ENCODE data around the gene AHCTF1.

Gene AHCTF1

DNA sequence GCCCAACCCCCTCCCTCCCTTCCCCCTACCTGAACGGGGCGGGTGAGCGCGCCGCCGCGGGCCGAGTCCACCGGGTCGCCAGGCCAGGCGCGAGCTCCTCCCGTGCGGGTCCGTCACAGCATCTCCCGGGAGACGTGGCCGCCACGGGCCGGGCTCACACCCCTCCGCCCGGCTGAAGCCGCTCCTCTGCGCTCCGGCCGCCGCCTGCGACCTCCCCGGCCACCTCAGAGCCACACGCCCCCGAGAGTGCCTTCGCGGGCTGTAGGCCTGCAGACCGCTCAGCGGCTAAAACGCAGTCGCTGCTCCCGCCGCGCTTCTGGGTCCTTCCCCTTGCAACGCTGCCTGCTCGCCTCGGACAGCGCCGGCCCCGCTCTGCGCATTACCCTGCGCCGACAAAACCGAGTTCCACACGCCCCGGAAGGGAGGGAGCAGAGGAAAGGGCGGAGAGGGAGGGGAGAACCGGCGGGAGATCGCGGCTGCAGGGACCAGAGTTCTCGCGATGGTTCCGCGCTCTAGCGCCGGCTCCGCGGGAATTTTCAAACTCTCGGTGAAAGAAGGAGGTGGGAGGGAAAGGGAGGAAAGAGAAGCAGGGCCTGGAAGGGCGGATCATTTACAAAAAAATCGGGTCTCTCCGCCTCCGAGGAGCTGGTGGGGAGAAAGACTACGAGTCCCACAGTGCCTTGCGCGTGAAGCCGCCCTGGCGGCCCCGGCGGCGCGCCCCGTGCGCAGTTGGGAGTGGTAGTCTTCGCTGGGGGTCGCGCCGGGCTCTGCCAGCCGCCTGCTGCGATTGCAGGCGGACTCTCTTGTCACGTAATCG, at the start of gene AHCTF1:
Gene AHCTF1 (minus strand): TSS at position 400 of the 817 bp plus-strand sequence. CDS start 13,578 bp downstream, outside the sequence.
- DNase-seq (ENCODE audit: low read depth): peak; percentile 88

- no peak for DNase-seq (ENCODE audit: low read depth)
Observed at GRCh38 chr1:246978785-246979184, 47.0 kb upstream of the AHCTF1 start.

DNA sequence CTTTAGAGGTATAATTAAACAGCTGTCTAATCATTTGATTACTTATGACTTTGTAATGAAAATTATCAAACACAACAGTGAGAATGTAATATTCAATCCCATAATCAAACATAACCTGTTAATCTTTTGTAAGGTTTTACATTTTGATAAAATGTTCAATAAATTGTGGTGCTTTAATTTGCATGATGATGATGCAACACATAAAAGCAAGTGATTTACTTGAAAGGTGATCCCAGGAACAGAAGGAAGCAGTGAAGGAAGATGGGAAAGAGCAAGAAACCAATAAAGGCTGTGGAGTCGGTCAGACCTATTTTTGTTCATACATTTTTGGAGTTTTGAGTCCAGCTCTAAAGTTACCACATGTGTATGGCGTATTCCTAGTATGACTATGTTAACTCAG, 46.5 kb upstream of the AHCTF1 start:
- DNase-seq (ENCODE audit: low read depth): no peak

- DNase-seq (ENCODE audit: low read depth): no peak
Observed at GRCh38 chr1:246971969-246972368, 40.2 kb upstream of the AHCTF1 start.

DNA sequence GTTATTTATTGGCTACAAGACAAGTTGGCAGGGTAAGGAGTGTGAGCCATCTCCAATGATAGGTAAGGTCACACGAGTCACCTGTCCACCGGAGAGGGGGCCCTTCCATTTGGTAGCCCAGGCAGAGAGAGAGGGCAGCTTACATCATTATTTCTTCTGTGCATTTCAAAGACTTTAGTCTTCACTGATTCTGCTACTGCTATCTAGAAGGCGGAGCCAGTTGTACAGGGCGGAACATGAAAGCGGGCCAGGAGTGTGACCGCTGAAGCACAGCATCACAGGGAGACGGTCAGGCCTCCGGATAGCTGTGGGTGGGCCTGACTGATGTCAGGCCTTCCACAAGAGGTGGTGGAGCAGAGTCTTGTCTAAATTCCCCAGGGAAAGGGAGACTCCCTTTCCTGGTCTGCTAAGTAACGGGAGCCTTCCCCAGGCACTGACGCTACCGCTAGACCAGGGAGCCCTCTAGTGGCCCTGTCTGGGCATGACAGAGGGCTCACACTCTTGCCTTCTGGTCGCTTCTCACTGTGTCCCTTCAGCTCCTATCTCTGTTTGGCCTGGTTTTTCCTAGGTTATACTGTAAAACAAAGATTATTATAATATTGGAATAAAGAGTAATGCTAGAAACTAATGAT, 39.5 kb upstream of the AHCTF1 start:
- DNase-seq (ENCODE audit: low read depth): peak; percentile 3

- DNase-seq (ENCODE audit: low read depth): no peak
Observed at GRCh38 chr1:246969621-246970020, 37.9 kb upstream of the AHCTF1 start.

GRCh38 chr1:246966502-246966901, 34.8 kb upstream of the AHCTF1 start:
- no peak for DNase-seq (ENCODE audit: low read depth)

DNA sequence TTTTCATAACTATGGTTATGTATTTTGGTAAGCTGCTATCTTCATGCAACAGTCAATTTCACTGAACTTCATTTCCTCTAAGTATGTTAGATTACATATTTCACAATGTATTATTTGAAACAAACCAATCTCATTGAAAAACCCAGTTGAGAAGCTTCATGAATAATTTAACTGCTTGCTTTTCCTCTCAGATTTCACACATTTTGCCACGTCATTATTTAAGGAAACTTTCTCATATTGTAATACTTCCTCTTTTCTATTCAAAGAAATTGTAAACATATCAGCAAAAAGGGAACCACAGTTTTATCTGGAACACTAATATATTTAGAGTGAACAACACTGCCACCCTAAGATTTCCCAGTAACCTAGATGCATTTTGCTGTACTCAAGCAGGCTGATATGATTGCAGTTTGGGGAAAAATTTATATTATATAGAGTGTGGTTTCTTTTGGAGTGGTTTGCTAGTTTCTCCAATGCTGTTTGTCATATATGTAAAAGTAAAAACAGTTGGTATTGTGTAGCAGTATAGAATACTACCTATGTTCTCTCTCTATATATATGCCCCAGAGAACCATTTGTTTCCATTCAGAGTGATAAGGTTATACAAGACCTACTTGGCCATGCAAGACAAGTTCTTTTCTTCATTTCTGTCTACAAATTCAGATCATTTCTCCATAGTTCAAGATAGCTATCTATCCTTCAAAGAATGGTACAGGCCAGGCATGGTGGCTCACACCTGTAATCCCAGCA, 28.4 kb upstream of the AHCTF1 start:
- no peak for DNase-seq (ENCODE audit: low read depth)

DNA sequence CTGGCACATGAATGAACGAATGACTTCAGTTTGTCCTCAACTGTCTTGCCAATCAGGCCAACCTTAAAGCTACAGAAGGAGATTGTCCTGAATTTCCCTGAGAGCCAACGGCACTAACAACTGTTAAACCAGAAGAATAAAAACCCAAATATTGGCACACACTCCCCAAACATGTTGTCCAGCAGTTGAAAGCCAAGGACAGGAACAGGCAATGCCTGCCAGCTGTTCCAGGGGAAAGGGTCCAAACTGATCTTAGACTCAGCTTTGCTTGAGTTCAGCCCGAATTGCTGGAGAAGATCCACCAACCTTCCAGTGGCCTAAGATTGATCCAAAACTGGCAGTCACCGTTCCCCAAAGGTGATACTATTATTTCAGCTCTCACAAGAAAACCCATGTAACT, 22.4 kb upstream of the AHCTF1 start:
- DNase-seq (ENCODE audit: low read depth): no peak

- no peak for DNase-seq (ENCODE audit: low read depth)
Observed at GRCh38 chr1:246951413-246951812, 19.7 kb upstream of the AHCTF1 start.

DNA sequence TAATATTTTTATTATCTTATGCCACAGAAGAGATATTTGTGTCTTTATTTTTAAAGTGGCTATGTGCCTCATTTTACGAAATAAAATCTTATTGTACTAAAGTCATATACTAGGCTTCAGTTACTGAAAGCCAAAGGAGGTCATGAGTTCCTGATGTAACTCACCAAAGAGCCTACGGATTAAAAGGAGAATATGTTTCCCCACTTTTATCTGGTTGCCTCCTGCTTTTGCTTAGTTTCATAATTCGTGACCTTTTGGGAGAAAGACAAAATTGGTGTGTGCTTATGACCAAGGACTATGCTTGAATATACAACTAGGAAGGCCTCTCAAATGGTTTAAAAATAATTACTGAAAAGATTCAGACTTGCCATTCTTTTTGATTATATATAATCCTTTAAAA, 18.2 kb upstream of the AHCTF1 start:
- DNase-seq (ENCODE audit: low read depth): no peak

DNA sequence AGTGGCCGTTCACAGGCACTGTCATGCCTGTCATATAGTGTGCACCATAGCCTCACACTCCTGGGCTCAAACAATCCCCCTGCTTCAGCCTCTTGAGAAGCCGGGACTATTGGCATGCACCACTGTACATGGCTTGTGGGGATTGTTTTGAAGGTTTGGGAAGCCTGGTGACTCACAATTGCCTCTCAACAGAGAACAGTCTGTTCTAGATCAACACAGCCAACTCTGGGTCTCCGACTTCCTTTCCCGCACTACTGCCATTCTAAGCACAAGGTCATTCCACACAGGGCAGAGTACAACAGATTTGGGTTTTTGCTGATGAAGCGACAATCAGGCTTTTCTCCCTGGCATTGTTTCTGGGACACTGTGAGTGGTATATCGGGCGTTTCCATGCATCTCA, 15.5 kb upstream of the AHCTF1 start:
- DNase-seq (ENCODE audit: low read depth): no peak

DNA sequence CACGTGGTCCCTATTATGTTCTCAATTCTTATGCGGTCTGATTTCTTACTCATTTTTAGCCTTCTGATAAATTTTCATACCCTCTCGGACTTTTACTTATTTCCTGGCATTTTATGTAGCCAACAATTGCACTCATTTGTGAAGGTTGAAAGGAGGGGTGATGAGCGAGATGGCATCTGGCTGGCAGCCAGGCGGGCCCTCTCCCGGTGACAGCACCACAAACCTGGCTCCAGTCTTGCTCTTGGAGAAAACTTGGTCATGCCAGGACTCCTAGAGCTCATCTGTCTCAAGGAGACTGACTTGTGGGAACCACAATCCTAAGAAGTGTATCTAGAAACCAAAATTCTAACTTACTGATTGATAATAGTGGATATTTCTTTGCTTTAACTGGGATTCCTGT, 14.6 kb upstream of the AHCTF1 start:
- no peak for DNase-seq (ENCODE audit: low read depth)

GRCh38 chr1:246934765-246935164, 3.0 kb upstream of the AHCTF1 start:
- no peak for DNase-seq (ENCODE audit: low read depth)

DNA sequence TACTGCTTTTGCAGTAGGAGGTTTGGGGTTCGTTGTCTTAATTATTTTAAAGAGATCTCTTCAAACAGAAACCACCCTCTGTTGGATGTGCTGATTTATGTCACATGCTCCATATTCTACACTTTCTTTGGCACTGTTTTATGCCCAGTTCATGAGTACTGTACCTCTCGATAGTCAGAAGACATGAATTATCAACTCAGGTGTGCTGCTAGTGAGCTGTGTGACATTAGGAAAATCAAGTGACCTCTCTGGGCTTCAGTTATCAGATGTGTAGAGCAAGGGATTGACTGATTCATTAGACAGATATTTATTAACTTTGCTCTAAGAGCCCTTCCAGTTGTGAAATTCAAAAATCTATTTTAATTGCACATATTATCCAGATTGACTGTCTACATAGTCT, 2.1 kb upstream of the AHCTF1 start:
- no peak for DNase-seq (ENCODE audit: low read depth)

DNA sequence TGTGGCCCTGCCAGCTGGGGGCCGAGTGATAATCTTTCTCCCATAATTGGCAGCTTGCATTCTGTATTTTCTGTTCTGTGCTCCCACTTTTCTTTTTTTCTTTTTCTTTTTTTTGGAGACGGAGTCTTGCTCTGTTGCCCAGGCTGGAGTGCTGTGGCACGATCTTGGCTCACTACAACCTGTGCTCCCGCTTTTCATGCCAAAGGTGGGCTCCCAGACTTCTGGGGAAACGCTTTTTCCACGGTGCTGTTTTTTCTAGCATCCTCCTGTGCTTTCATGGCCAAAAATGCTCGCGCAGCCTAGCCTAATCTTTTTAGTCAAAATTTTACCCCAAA, 585 bp upstream of the AHCTF1 start:
- no peak for DNase-seq (ENCODE audit: low read depth)

- peak; percentile 40 for DNase-seq (ENCODE audit: low read depth)
Observed at GRCh38 chr1:246930830-246931548, 759 bp downstream of the AHCTF1 start.

DNA sequence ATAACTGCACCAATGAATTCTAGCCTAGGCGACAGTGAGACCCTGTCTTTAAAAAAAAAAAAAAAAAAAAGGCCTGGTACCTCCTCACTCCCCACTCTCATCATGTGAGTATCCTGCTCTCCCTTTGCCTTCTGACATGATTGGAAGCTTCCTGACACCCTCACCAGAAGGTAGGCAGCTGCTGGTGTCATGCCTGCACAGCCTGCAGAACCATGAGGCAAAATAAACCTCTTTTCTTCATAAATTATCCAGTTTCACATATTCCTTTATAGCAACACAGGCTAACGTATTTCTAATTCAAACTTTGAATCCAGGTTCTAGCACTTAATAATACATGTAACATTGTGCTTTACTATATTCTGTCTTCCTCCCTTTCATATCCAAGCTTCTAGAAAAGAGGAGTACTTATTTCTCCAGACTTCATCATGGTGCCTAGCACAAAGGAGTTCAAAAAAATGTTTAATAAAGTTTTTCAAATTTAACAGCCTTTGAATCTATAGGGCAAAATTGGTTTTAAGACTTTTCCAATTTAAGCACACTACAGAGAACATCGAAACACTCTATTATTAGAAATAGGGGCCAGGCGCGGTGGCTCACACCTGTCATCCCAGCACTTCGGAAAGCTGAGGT, 5.6 kb downstream of the AHCTF1 start:
- DNase-seq (ENCODE audit: low read depth): no peak

DNA sequence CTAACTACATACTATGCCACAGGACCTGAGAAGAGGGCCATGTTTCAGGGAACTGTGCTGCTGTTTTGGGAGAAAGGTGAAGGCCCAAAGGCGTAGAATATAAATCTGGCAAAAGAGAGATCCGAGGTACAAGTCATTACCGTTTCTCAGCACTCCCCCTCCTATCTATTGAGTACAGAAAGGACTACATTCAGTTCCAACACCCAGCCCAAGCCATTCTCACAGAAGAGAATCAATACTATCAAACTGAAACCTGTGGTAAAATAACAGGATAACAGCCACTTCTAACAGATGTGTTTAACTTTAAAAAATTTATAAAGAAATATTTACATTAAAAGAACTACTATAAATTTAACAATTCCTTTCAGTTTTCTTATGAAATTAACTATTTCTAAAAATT, 7.8 kb downstream of the AHCTF1 start:
- DNase-seq (ENCODE audit: low read depth): no peak

- DNase-seq (ENCODE audit: low read depth): no peak
Observed at GRCh38 chr1:246923482-246923881, 8.3 kb downstream of the AHCTF1 start.

- DNase-seq (ENCODE audit: low read depth): no peak
Observed at GRCh38 chr1:246921481-246921880, 10.3 kb downstream of the AHCTF1 start.

GRCh38 chr1:246919902-246920301, 11.8 kb downstream of the AHCTF1 start:
- DNase-seq (ENCODE audit: low read depth): no peak
